Parathyroid adenoma (tissue), 2 donors: ENCODE results near the gene FFAR2.
"Not testable (repeated sequence)": the region's sequence is repeated elsewhere in the genome, so short reads cannot be mapped to it uniquely, and the experiment has no call there.

Source experiments
- H2AFZ ChIP-seq: fragments of 300-600 bp; sonication (generic); one replicate; pipeline ENCODE4 v1.7.0; 2017; ENCODE audit warnings: antibody characterized with exemption, mild to moderate bottlenecking
- H3K27ac ChIP-seq: fragments of 300-600 bp; sonication (generic); one replicate; pipeline ENCODE4 v1.7.0; 2017
- H3K27me3 ChIP-seq: fragments of 300-600 bp; sonication (generic); one replicate; pipeline ENCODE4 v1.7.0; 2017; ENCODE audit warnings: low read length; ENCODE audit not compliant: control insufficient read depth, insufficient read depth
- H3K36me3 ChIP-seq: fragments of 300-600 bp; sonication (generic); one replicate; pipeline ENCODE4 v1.7.0; 2017; ENCODE audit warnings: low read length; ENCODE audit not compliant: control insufficient read depth, insufficient read depth
- H3K4me1 ChIP-seq: fragments of 300-600 bp; sonication (generic); one replicate; pipeline ENCODE4 v1.7.0; 2017; ENCODE audit warnings: control low read depth
- H3K4me2 ChIP-seq: fragments of 300-600 bp; sonication (generic); one replicate; pipeline ENCODE4 v1.7.0; 2017; ENCODE audit warnings: low read length
- H3K4me3 ChIP-seq: fragments of 300-600 bp; sonication (generic); one replicate; pipeline ENCODE4 v1.7.0; 2017; ENCODE audit warnings: low read depth, low read length
- H3K79me2 ChIP-seq: fragments of 300-600 bp; sonication (generic); one replicate; pipeline ENCODE4 v1.7.0; 2017; ENCODE audit warnings: control low read depth
- H3K9ac ChIP-seq: fragments of 300-600 bp; sonication (generic); one replicate; pipeline ENCODE4 v1.7.0; 2017; ENCODE audit warnings: mild to moderate bottlenecking
- H3K9me3 ChIP-seq: fragments of 300-600 bp; sonication (generic); one replicate; pipeline ENCODE4 v1.7.0; 2017; ENCODE audit warnings: low read length; ENCODE audit not compliant: control insufficient read depth
- CTCF ChIP-seq: fragments of 300-600 bp; sonication (generic); IDR thresholded peaks from one replicate; pipeline ENCODE4 v1.7.0; 2017; ENCODE audit warnings: antibody characterized with exemption, mild to moderate bottlenecking
- donor health status: primary hyperparathyroidism.

Gene FFAR2

GRCh38 chr19:35470128-35470527 is 22.1 kb downstream of the FFAR2 start:
- Histone ChIP-seq H3K4me3 (no peak overlapping the region), H3K79me2 (no peaks in the 10 kb centered on the region), H3K9me3 (no peaks in the 10 kb centered on the region), H3K27me3 (no peaks in the 10 kb centered on the region), H3K9ac (no peak overlapping the region), H3K36me3 (no peaks in the 10 kb centered on the region), H2AFZ (no peak overlapping the region), H3K4me2 (no peak overlapping the region), H3K4me1 (peaks cover 5% of the 10 kb centered on the region), H3K27ac (no peak overlapping the region)
- no peak for TF ChIP-seq CTCF

- not testable (repeated sequence) for H3K79me2 ChIP-seq, H3K27ac ChIP-seq, H3K4me1 ChIP-seq, H3K9me3 ChIP-seq, H3K9ac ChIP-seq, H3K4me2 ChIP-seq, H3K4me3 ChIP-seq, H3K27me3 ChIP-seq, H3K36me3 ChIP-seq, H2AFZ ChIP-seq
Observed at GRCh38 chr19:35471075-35471474, 23.0 kb downstream of the FFAR2 start.

DNA sequence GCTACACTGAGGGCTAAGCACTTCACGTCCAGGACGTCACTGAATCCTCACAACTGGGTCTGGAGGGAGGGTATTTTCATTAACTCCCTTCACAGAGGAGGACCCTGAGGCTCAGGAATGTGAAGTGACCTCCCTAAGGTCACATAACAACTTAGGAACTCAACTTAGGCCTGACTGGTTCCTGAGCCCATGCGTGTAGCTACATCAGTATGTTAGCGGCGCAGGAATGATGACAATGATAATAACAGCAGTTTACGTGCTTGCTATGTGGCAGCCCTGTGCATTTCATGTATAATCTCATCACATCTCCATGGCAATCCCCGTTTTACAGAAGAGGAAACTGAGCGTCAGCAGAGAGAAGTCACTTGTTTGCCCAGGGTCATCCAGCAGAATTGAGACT is 23.9 kb downstream of the FFAR2 start:
- no peaks in the 10 kb centered on the region for H3K9me3 ChIP-seq
- no peaks in the 10 kb centered on the region for H3K27me3 ChIP-seq
- no peaks in the 10 kb centered on the region for H3K36me3 ChIP-seq
- H3K27ac ChIP-seq: no peak overlapping the region
- no peak overlapping the region for H3K9ac ChIP-seq
- no peak overlapping the region for H2AFZ ChIP-seq
- TF ChIP-seq CTCF: no peak
- no peaks in the 10 kb centered on the region for H3K79me2 ChIP-seq
- H3K4me3 ChIP-seq: no peak overlapping the region
- H3K4me2 ChIP-seq: no peak overlapping the region
- peaks cover 5% of the 10 kb centered on the region for H3K4me1 ChIP-seq

DNA sequence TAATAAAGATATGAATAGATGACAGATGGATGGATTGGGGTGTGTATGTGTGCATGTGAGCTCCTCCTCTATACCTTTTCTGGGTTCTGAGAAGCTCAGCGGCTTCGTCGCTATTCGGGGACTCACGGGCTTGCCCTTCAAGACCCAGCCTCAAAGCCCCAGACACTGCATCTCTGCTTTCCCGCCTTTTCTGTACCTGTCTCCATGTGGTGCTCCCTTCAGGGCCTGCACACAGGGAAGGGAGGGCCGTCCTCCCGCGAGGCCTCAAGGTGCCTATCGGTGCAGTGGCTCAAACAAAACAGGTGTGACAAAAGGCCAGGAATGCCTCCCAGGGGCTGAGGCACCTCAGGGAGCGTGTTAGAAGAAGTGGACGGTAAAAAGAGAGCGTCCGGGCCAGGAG is 26.0 kb downstream of the FFAR2 start:
- Histone ChIP-seq H2AFZ (no peak overlapping the region), H3K4me2 (no peak overlapping the region), H3K27ac (no peak overlapping the region), H3K36me3 (no peaks in the 10 kb centered on the region), H3K4me3 (no peak overlapping the region), H3K79me2 (no peaks in the 10 kb centered on the region), H3K9me3 (no peaks in the 10 kb centered on the region), H3K27me3 (no peaks in the 10 kb centered on the region), H3K9ac (no peak overlapping the region), H3K4me1 (peaks cover 7% of the 10 kb centered on the region)
- TF ChIP-seq CTCF: no peak

- H3K4me3 ChIP-seq, H3K4me1 ChIP-seq, H3K27me3 ChIP-seq, H3K27ac ChIP-seq, H3K9me3 ChIP-seq, H3K9ac ChIP-seq, H2AFZ ChIP-seq, H3K79me2 ChIP-seq, H3K4me2 ChIP-seq, H3K36me3 ChIP-seq: not testable (repeated sequence)
Observed at GRCh38 chr19:35474594-35474993, 26.5 kb downstream of the FFAR2 start.

DNA sequence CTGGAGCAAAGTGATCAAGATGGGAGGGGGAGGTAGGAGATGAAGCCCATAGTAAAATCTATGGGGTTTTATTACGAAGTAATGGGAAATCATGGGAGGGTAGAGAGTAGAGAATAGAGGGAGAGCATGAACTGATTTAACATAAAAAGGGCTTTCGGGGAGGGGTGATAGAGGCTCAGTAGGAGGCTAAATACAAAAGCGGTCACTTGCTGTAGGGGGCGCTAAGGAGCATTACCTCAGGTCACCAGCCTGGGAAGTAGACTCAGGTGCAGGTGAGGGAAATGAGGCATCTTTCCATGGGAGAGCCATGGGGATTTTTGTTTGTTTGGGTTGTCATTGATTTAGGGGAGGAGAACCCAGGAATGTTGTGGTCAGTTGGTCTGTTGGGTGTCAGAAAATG is 28.1 kb downstream of the FFAR2 start:
- TF ChIP-seq CTCF: no peak
- no peaks in the 10 kb centered on the region for H3K36me3 ChIP-seq
- no peak overlapping the region for H3K4me3 ChIP-seq
- no peak overlapping the region for H3K27ac ChIP-seq
- no peak overlapping the region for H3K4me2 ChIP-seq
- H3K4me1 ChIP-seq: peaks cover 12% of the 10 kb centered on the region
- H3K9me3 ChIP-seq: no peaks in the 10 kb centered on the region
- H3K79me2 ChIP-seq: no peaks in the 10 kb centered on the region
- H3K27me3 ChIP-seq: no peaks in the 10 kb centered on the region
- H3K9ac ChIP-seq: no peak overlapping the region
- no peak overlapping the region for H2AFZ ChIP-seq
